Stimulated activated CD4-positive, alpha-beta T cell treated with anti-CD3 and anti-CD28 coated beads, TNF-alpha, amount 100 ng/mL, for 24 hours (primary cell): Measurements from ENCODE around the gene PLPPR1.
"Not testable (repeated sequence)": the region's sequence is repeated elsewhere in the genome, so short reads cannot be mapped to it uniquely, and the experiment has no call there.

ENCODE experiments used
- DNase-seq, 3 experiments: peaks; one replicate each; pipeline ENCODE4 v3.0.0-alpha.2; 2020; ENCODE audit warnings: low read depth in 3 of 3

PLPPR1 gene

DNA sequence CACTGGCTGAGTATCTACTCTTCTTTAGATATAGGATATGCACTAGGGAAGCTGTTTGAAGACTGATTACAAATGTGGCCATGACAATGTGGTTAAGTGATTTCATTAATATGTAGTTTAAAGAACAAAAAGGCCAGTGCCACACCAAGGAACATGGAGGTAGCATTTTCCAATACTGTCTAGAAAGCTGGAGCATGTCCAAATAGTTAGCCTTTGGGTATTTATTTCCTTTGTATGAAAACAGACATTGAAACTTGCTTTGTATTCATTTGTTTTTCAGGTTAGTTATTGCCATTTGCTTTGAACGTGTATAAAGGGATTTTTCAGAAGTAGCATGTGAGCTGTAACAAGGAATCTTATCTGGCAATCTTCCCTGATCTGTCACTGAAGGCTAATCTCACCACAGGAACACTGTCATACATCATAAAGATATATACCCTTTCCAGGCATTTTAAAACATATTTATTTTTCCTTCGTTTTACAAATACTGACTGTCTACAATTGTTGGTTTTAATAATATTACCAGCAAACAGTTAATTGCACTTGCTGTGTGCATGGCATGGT lies 93.4 kb downstream of the PLPPR1 start:
- DNase-seq = no peak

GRCh38 chr9:101126556-101126955 lies 98.0 kb downstream of the PLPPR1 start:
- DNase-seq = no peak

DNA sequence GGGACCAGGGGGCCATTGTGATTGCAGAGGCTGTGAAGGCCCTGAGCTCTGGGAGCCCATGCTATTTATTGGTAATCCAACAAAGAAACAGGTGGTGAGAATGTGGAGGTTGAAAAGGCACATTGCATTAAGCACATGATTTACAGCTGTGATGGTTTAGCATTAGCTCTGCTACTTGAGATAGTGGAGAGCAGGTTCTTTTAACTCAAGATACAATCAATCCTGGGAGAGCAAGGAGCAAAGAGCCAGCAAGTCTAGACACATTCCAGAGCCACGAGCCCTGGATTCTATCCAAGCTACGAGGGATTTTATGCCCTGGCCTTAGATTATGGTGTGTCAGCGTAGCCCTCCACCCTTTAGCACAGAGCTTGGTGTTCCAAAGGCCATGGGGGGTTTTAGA lies 98.8 kb downstream of the PLPPR1 start:
- DNase-seq = not testable (repeated sequence)

DNA sequence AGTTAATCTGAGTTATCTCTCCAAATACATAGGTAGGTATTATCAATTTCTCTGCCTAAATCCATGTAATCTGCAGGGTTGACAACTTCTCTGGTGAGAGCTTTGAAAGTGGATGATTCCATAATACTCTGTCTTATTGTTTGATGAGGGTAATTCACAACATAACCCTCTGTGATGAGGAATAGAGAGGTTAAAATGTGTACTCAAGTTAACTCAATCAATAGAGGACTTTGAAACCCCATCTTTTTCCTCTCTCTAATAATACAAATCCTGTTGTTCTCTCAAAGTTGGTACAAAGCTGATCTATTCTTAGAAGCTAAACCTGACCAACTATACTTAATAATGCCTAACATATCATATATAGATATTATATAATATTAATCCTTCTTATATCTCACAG lies 100.1 kb downstream of the PLPPR1 start:
- DNase-seq = no peak

DNA sequence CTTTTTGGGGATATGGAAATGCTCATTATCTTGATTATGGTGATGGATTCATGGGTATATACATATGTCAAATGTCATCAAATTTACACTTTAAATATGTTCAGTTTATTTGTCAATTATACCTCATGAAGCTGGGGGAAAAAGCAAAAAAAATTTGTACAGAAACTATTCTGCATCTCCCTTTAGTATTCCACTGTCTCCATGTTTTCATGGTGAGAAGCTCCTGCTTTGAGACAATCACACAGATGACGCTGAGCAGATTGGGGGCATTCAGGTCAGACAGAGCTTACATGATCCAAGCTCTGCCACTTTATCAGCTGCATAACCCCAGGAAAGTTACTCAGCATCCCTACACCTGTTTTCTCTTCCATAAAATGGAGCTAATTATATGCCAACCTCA lies 101.5 kb downstream of the PLPPR1 start:
- no peak for DNase-seq

GRCh38 chr9:101131326-101131725 lies 102.8 kb downstream of the PLPPR1 start:
- no peak for DNase-seq

GRCh38 chr9:101132801-101133200 lies 104.3 kb downstream of the PLPPR1 start:
- no peak for DNase-seq

DNA sequence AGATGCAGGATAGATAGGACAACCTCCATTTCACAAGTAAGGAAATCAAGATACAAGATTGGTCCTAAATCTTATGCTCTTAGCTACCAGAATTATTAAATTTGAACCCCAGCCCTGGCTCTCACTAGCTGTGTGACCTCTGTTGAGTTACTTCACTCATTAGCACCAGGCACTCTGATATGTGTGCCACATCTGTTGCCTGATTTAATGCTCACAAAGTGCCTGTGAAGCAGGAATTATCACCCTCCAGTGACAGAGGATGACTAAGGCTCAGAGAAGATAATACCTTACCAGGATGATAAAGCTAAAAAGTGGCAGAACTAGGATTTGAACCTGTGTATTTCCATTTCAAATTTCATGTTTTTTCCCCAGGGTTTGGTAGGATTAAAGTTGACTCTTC lies 110.0 kb downstream of the PLPPR1 start:
- DNase-seq = no peak

- DNase-seq = no peak
Measured at GRCh38 chr9:101139082-101139481, 110.6 kb downstream of the PLPPR1 start.

DNA sequence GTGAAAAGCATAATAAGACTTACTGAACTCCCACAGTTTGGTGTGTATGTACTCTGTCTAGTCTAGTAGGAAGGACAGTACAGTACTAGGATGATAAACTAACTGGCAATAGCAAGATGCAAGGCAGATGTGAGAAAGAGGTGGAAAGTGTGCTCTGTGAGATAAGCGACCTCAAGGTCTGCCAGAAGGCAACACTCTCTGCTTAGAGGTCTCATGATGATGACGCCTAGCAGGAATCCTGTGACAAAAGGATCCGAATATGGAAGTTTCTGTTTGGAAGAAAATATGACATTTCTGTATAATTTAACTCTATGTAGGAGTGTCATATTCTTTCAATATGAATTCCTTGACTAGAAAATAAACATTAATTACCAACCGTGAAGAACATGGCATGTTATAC lies 112.2 kb downstream of the PLPPR1 start:
- DNase-seq = no peak

DNA sequence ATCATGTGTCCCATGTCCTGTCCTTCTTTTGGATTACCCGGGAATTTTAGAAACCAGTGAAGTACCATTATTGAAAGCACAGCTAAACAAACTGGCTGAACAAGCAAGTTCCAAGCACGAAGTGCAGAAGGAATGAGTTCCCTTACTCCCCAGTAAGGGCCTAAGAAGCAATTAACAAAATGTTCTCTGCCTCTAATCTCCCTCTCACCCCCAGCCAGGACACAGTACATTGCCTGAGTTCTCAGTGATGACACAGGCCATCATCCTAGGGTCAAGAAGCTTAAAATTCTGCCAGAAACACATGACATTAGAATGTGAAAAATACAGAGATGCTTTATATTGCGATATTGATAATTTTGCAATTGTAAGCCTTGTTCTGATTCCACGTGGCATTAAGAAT lies 118.0 kb downstream of the PLPPR1 start:
- DNase-seq = no peak

- no peak for DNase-seq
Measured at GRCh38 chr9:101148344-101148743, 119.8 kb downstream of the PLPPR1 start.

GRCh38 chr9:101158361-101158760 lies 129.8 kb downstream of the PLPPR1 start:
- no peak for DNase-seq

DNA sequence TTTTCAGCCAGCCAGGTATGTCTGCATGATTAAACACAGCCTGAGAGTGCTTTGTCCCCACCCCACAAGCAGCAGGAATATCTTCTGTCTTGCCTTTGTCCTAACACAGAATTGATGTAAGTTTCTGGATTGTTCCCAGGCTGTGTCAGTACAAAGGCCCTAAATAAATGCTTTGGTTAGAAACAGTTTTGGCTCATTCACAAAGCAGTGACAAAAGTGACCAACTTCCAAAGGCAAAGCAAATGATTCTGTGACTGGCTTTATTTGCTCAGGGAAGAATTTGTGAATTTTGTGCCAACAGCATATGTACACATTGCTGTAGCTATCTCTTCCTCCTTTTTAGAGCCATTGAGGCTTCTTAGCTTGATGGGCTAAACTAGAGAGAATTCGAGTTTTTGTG lies 133.7 kb downstream of the PLPPR1 start:
- no peak for DNase-seq

- no peak for DNase-seq
Measured at GRCh38 chr9:101165131-101165530, 136.6 kb downstream of the PLPPR1 start.

- DNase-seq = no peak
Measured at GRCh38 chr9:101167490-101168134, 139.1 kb downstream of the PLPPR1 start.

DNA sequence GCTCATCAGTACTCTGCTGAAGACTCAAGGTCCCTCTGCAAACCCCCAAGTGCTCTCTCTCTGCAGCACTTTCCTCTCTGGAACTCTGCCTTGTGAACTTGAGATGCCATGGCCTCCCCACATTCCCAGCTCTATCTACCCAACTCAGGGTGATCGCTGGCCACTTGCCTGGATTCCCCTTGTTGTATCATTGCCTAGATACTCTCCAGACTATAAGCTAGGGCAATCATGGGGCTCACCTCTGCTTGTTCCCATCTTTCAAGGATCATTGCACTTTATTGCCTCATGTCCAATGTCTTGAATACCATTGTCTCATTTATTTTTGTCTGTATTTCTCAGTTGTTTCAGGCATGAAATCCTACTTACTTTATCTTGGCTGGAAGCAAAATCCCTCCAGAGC lies 144.1 kb downstream of the PLPPR1 start:
- DNase-seq = no peak

GRCh38 chr9:101173907-101174306 lies 145.4 kb downstream of the PLPPR1 start:
- no peak for DNase-seq

DNA sequence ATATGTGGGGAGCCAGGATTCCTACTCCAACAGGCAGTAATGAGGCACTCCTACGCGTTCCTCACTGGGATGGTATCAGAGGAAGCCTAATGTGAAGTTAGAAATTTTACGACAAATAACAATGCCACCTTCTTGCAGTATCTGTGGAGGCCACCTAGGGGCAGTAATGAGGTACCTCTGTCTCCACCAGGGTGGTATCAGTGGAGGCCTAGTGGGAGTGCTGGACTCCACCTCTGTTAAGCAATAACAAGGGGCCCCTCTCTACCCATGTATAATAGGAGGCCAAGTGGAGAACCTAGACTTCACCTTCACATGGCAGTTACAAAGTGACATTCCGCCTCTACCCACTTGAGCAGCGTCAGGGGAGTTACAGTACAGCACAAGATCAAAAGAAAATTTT lies 147.9 kb downstream of the PLPPR1 start:
- no peak for DNase-seq

GRCh38 chr9:101184813-101185278 lies 156.3 kb downstream of the PLPPR1 start:
- DNase-seq = no peak

DNA sequence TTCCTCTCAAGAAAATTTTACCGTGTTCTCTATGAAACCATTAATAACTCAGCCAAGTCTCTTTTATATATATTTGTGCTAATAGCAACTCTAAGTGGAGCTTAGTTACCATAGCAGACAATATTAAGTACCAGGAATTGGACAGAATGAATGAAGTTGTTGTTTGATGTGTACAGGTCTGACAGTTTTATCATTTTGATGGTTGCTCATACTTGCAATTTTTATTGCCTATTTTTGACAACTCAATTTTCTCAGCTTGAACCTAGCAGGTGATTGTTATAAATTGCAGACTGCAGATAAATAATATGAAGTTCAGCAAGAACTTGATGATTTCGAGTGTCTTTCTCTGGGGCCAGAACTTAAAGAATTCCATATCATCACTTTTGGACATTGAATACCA lies 163.2 kb downstream of the PLPPR1 start:
- no peak for DNase-seq

GRCh38 chr9:101197026-101197425 lies 168.5 kb downstream of the PLPPR1 start:
- no peak for DNase-seq

GRCh38 chr9:101200852-101201251 lies 172.3 kb downstream of the PLPPR1 start:
- DNase-seq = no peak

- DNase-seq = no peak
Measured at GRCh38 chr9:101201630-101202029, 173.1 kb downstream of the PLPPR1 start.
